GM18870 (cell line): ENCODE measurements around the gene CROCC2.

ENCODE experiments used
- ATAC-seq: cut with Tn5 transposase; IDR thresholded peaks from one replicate; pipeline ENCODE4 v1.9.1; 2021; ENCODE audit warnings: moderate library complexity; ENCODE audit not compliant: unreplicated experiment

Gene CROCC2

GRCh38 chr2:240906141-240906910 lies at the start of gene CROCC2:
Gene CROCC2, plus strand, starts transcription at chr2:240906336. Its CDS starts 178 bp downstream, at chr2:240906514.
- ATAC-seq: no peak

GRCh38 chr2:240857039-240858008 lies 48.8 kb upstream of the CROCC2 start:
- ATAC-seq: no peak

- no peak for ATAC-seq
These were observed 47.8 kb upstream of the CROCC2 start for GRCh38 chr2:240858321-240858720.

GRCh38 chr2:240858871-240859270 lies 47.3 kb upstream of the CROCC2 start:
- ATAC-seq: no peak

GRCh38 chr2:240861547-240861946 lies 44.6 kb upstream of the CROCC2 start:
- no peak for ATAC-seq

- ATAC-seq: no peak
These were observed 41.7 kb upstream of the CROCC2 start for GRCh38 chr2:240864475-240864874.

GRCh38 chr2:240865391-240865790 lies 40.7 kb upstream of the CROCC2 start:
- no peak for ATAC-seq

GRCh38 chr2:240868286-240869108 lies 37.6 kb upstream of the CROCC2 start, which contains the start of gene AGXT:
Gene AGXT, plus strand, starts transcription at chr2:240868824. Its CDS starts 42 bp downstream, at chr2:240868866.
- no peak for ATAC-seq

- no peak for ATAC-seq
These were observed 36.8 kb upstream of the CROCC2 start for GRCh38 chr2:240869109-240869955.

GRCh38 chr2:240869956-240870875 lies 35.9 kb upstream of the CROCC2 start:
- ATAC-seq: no peak

GRCh38 chr2:240871071-240871958 lies 34.8 kb upstream of the CROCC2 start:
- ATAC-seq: no peak

GRCh38 chr2:240872317-240873097 lies 33.6 kb upstream of the CROCC2 start:
- no peak for ATAC-seq

GRCh38 chr2:240873098-240873788 lies 32.9 kb upstream of the CROCC2 start:
- no peak for ATAC-seq

- ATAC-seq: no peak
These were observed 32.1 kb upstream of the CROCC2 start for GRCh38 chr2:240873805-240874714.

- ATAC-seq: no peak
These were observed 31.4 kb upstream of the CROCC2 start for GRCh38 chr2:240874715-240875227.
